ENCODE measurements around the gene SESN3. TPM values are rescaled to one million over a fixed set of nuclear protein-coding genes. Genes with fewer than 3 reads are reported as not detected.

Gene SESN3
- total RNA-seq, 1 experiment from 2014 or later = 28.2 TPM

DNA sequence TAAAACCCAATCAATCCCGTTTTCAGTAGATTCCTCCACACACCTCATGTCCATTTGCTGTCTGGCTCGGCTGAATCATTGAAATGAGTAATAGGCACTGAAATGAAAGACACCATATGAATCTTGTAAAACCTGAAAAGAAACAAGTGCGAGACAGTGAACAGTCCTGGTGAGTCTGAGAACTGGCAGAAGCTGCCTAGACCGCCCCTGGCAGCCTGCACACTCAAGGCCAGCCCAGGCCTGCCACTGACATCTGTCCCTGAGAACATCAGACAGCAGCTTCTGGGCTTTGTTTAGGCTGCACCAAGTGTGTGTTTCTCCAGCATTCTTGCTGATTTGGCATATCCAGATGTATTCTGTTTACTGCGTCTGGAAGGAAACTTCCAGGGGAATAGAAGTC lies 96.5 kb downstream of the SESN3 start:
- peaks cover 5% of the 10 kb centered on the region for H3K4me1 Mint-ChIP-seq (ENCODE audit: low read depth, unreplicated experiment)
- no peaks in the 10 kb centered on the region for H3K36me3 Mint-ChIP-seq (ENCODE audit: insufficient read depth, unreplicated experiment)
- Histone ChIP-seq H3K9me3 (no peaks in the 10 kb centered on the region), H3K27me3 (replicated peaks; ENCODE audit: control insufficient read depth, insufficient read depth, low read length) (no peaks in the 10 kb centered on the region), H3K4me1 (no peaks in the 10 kb centered on the region), H3K36me3 (ENCODE audit: control insufficient read depth, insufficient read depth, low read length) (no peaks in the 10 kb centered on the region), H3K4me3 (ENCODE audit: low read depth, low read length) (no peak overlapping the region)
- CTCF ChIA-PET = no interaction called here
- DNase-seq = no peak
- H3K27me3 Mint-ChIP-seq (ENCODE audit: insufficient read depth, unreplicated experiment) = no peaks in the 10 kb centered on the region
- TF ChIP-seq, protein P1, sequence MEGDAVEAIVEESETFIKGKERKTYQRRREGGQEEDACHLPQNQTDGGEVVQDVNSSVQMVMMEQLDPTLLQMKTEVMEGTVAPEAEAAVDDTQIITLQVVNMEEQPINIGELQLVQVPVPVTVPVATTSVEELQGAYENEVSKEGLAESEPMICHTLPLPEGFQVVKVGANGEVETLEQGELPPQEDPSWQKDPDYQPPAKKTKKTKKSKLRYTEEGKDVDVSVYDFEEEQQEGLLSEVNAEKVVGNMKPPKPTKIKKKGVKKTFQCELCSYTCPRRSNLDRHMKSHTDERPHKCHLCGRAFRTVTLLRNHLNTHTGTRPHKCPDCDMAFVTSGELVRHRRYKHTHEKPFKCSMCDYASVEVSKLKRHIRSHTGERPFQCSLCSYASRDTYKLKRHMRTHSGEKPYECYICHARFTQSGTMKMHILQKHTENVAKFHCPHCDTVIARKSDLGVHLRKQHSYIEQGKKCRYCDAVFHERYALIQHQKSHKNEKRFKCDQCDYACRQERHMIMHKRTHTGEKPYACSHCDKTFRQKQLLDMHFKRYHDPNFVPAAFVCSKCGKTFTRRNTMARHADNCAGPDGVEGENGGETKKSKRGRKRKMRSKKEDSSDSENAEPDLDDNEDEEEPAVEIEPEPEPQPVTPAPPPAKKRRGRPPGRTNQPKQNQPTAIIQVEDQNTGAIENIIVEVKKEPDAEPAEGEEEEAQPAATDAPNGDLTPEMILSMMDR (IDR thresholded peaks at IDR 0.05; ENCODE audit: insufficient read depth in 1 of 2, low read depth in 1 of 2, low read length in 1 of 2, severe bottlenecking in 1 of 2, unreplicated experiment in 1 of 2) = no peak
- POLR2A ChIA-PET = no interaction called here
- H3K9me3 Mint-ChIP-seq (ENCODE audit: unreplicated experiment) = no peaks in the 10 kb centered on the region
- intact Hi-C loops (cut with micrococcal nuclease; ENCODE audit: unreplicated experiment) = no loop called here
- BruUV-seq (replicated peaks) = no TSS peak
- H3K4me3 Mint-ChIP-seq (ENCODE audit: unreplicated experiment) = no peak overlapping the region
- H3K27ac Mint-ChIP-seq (ENCODE audit: unreplicated experiment) = no peak overlapping the region

DNA sequence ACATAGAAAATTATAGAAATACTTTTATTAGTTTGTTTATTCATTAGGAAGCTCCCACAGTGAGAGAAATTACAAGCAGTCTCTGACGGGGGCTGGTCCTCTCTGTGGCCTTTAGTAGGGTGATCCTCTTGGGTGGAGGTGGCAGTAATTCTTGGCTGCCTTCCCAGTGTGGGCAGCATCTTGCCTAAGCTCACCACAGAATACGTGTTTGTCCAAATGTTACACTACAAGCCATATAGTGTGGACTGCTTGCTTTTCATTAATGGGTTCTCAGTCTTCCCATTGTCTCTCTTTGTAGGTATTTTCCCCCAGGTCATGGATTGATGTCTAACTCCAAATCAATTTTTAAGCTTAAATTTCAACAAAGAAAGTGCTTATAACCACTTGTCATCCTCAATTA lies 98.0 kb downstream of the SESN3 start:
- Histone ChIP-seq H3K4me3 (ENCODE audit: low read depth, low read length) (no peak overlapping the region), H3K9me3 (no peaks in the 10 kb centered on the region), H3K36me3 (ENCODE audit: control insufficient read depth, insufficient read depth, low read length) (no peaks in the 10 kb centered on the region), H3K27me3 (replicated peaks; ENCODE audit: control insufficient read depth, insufficient read depth, low read length) (no peaks in the 10 kb centered on the region), H3K4me1 (no peaks in the 10 kb centered on the region)
- intact Hi-C loops (cut with micrococcal nuclease; ENCODE audit: unreplicated experiment) = no loop called here
- H3K9me3 Mint-ChIP-seq (ENCODE audit: unreplicated experiment) = no peaks in the 10 kb centered on the region
- no peaks in the 10 kb centered on the region for H3K27me3 Mint-ChIP-seq (ENCODE audit: insufficient read depth, unreplicated experiment)
- TF ChIP-seq, protein P1 (IDR thresholded peaks at IDR 0.05; ENCODE audit: insufficient read depth in 1 of 2, low read depth in 1 of 2, low read length in 1 of 2, severe bottlenecking in 1 of 2, unreplicated experiment in 1 of 2) = no peak
- H3K4me3 Mint-ChIP-seq (ENCODE audit: unreplicated experiment) = no peak overlapping the region
- ChIA-PET POLR2A (no interaction called here), CTCF (no interaction called here)
- no peak overlapping the region for H3K27ac Mint-ChIP-seq (ENCODE audit: unreplicated experiment)
- DNase-seq = no peak
- no peaks in the 10 kb centered on the region for H3K36me3 Mint-ChIP-seq (ENCODE audit: insufficient read depth, unreplicated experiment)
- H3K4me1 Mint-ChIP-seq (ENCODE audit: low read depth, unreplicated experiment) = no peaks in the 10 kb centered on the region
- BruUV-seq (replicated peaks) = no TSS peak

DNA sequence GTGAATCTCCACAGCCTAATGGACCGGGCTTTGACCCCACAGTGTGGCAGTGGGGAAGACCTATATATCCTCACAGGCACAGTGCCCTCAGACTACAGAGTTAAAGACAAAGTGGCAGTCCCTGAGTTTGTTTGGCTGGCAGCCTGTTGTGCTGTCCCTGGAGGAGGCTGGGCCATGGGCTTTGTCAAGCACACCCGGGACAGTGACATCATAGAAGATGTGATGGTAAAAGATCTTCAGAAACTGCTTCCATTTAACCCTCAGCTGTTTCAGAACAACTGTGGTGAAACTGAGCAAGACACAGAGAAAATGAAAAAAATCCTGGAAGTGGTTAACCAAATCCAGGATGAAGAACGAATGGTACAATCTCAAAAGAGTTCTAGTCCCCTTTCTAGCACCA lies 102.4 kb downstream of the SESN3 start:
- CTCF ChIA-PET = no interaction called here

More for the DNA sequence above, 102.4 kb downstream of the SESN3 start:
- no peak for DNase-seq
- Histone ChIP-seq H3K9me3 (no peaks in the 10 kb centered on the region), H3K36me3 (ENCODE audit: control insufficient read depth, insufficient read depth, low read length) (no peaks in the 10 kb centered on the region), H3K4me3 (ENCODE audit: low read depth, low read length) (no peak overlapping the region), H3K27me3 (replicated peaks; ENCODE audit: control insufficient read depth, insufficient read depth, low read length) (no peaks in the 10 kb centered on the region), H3K4me1 (no peaks in the 10 kb centered on the region)
- intact Hi-C loops (cut with micrococcal nuclease; ENCODE audit: unreplicated experiment) = no loop called here
- H3K27me3 Mint-ChIP-seq (ENCODE audit: insufficient read depth, unreplicated experiment) = no peaks in the 10 kb centered on the region
- H3K36me3 Mint-ChIP-seq (ENCODE audit: insufficient read depth, unreplicated experiment) = no peaks in the 10 kb centered on the region
- BruUV-seq (replicated peaks) = no TSS peak
- H3K27ac Mint-ChIP-seq (ENCODE audit: unreplicated experiment) = no peak overlapping the region
- TF ChIP-seq, protein P1 (IDR thresholded peaks at IDR 0.05; ENCODE audit: insufficient read depth in 1 of 2, low read depth in 1 of 2, low read length in 1 of 2, severe bottlenecking in 1 of 2, unreplicated experiment in 1 of 2) = no peak
- no peaks in the 10 kb centered on the region for H3K4me1 Mint-ChIP-seq (ENCODE audit: low read depth, unreplicated experiment)
- POLR2A ChIA-PET = no interaction called here
- no peak overlapping the region for H3K4me3 Mint-ChIP-seq (ENCODE audit: unreplicated experiment)
- no peaks in the 10 kb centered on the region for H3K9me3 Mint-ChIP-seq (ENCODE audit: unreplicated experiment)
